Endothelial cell of umbilical vein (primary cell): ENCODE measurements around the gene GGA1. TPM values are rescaled to one million over a fixed set of nuclear protein-coding genes. Genes with fewer than 3 reads are reported as not detected.

ENCODE experiments used
- BruUV-seq: library from RNA; stranded (reverse); fragments of 400-500 nt; replicated peaks from 2 replicates; lab custom pipeline; 2021; lab: Mats Ljungman, UMichigan
- CTCF ChIA-PET: fragments of 300-600, 350-600 bp; sonication (Branson Sonifier 250); formaldehyde crosslinking; loops from one replicate; lab custom pipeline; 2021; ENCODE audit warnings: antibody characterized with exemption, inconsistent platforms; lab: Charles Lee
- POLR2A ChIA-PET: fragments of 300-600, 350-600 bp; sonication (Branson Sonifier 250); formaldehyde crosslinking; loops from one replicate; lab custom pipeline; 2021; ENCODE audit warnings: antibody characterized with exemption, inconsistent platforms; lab: Charles Lee
- DNase-seq: peaks from one replicate; pipeline ENCODE4 v3.0.0-alpha.2; 2011; ENCODE audit warnings: low read depth, low spot score
- FAIRE-seq: peaks from 2 replicates; lab custom pipeline; 2011; peaks lifted over from hg19 to GRCh38; lab: Jason Lieb, UNC
- H2AFZ ChIP-seq: 2 replicates; pipeline ENCODE4 v1.6.0; 2012; ENCODE audit warnings: low read depth, low read length, control low read depth, inconsistent platforms
- H3K27ac ChIP-seq: 2 replicates; pipeline ENCODE4 v1.5.1; 2011; ENCODE audit warnings: low read depth, mild to moderate bottlenecking, control low read depth, low read length, moderate library complexity; ENCODE audit not compliant: insufficient read depth
- H3K27me3 ChIP-seq, 2 experiments: 2 replicates each; pipeline versions ENCODE4 v1.6.0 to v1.6.1; 2011; ENCODE audit warnings: low read length in 2 of 2, mixed read lengths in 1 of 2; ENCODE audit not compliant: control insufficient read depth in 2 of 2, insufficient read depth in 2 of 2
- H3K36me3 ChIP-seq, 2 experiments: 2 replicates in 1 of 2; 3 replicates in 1 of 2; pipeline ENCODE4 v1.5.1; 2011; ENCODE audit warnings: low read length in 2 of 2, mild to moderate bottlenecking in 1 of 2, moderate library complexity in 1 of 2; ENCODE audit not compliant: control insufficient read depth in 2 of 2, insufficient read depth in 2 of 2; ENCODE audit errors: extremely low read depth in 1 of 2
- H3K4me1 ChIP-seq: 3 replicates; pipeline ENCODE4 v1.5.1; 2011; ENCODE audit warnings: mild to moderate bottlenecking, low read length; ENCODE audit not compliant: control insufficient read depth, insufficient read depth; ENCODE audit errors: extremely low read depth
- H3K4me2 ChIP-seq: 2 replicates; pipeline ENCODE4 v1.6.1; 2011; ENCODE audit warnings: low read length, control low read depth, mixed read lengths; ENCODE audit not compliant: insufficient read depth
- H3K4me3 ChIP-seq, 3 experiments: fragments of 200-600 bp in 1 of 3; sonication (generic), shearing (Covaris generic) in 1 of 3; replicated peaks in 1 of 3; 2 replicates each; pipeline ENCODE4 v1.5.1; 2011 to 2016; ENCODE audit warnings: control low read depth in 3 of 3, low read length in 3 of 3, mild to moderate bottlenecking in 2 of 3, inconsistent platforms in 1 of 3, low read depth in 1 of 3, moderate library complexity in 1 of 3; ENCODE audit not compliant: insufficient read depth in 1 of 3
- H3K79me2 ChIP-seq: 2 replicates; pipeline ENCODE4 v1.6.0; 2012; ENCODE audit warnings: low read length, inconsistent platforms; ENCODE audit not compliant: control insufficient read depth, insufficient read depth
- H3K9ac ChIP-seq: replicated peaks from 2 replicates; pipeline ENCODE3; 2011; ENCODE audit warnings: low read length, control low read depth; ENCODE audit not compliant: insufficient read depth; ENCODE audit errors: extremely low read depth
- H3K9me1 ChIP-seq: replicated peaks from 3 replicates; pipeline ENCODE4 v1.6.0; 2011; ENCODE audit warnings: mild to moderate bottlenecking, low read length; ENCODE audit not compliant: control insufficient read depth, insufficient read depth; ENCODE audit errors: extremely low read depth
- H3K9me3 ChIP-seq: replicated peaks from 2 replicates; pipeline ENCODE4 v1.5.1; 2012; ENCODE audit warnings: low read length, inconsistent platforms; ENCODE audit not compliant: control insufficient read depth, insufficient read depth
- H4K20me1 ChIP-seq: replicated peaks from 2 replicates; pipeline ENCODE3; 2011; ENCODE audit warnings: mild to moderate bottlenecking, low read length; ENCODE audit not compliant: control insufficient read depth, insufficient read depth; ENCODE audit errors: extremely low read depth
- EZH2 ChIP-seq: IDR thresholded peaks from 2 replicates; pipeline ENCODE4 v1.6.1; 2012; ENCODE audit warnings: borderline replicate concordance, low read depth, mild to moderate bottlenecking, moderate library complexity, low read length, inconsistent platforms; ENCODE audit not compliant: severe bottlenecking
- FOS ChIP-seq: IDR thresholded peaks from 2 replicates; pipeline ENCODE4 v1.6.1; 2011; ENCODE audit warnings: mild to moderate bottlenecking, low read length, moderate library complexity, borderline replicate concordance; ENCODE audit not compliant: insufficient read depth
- GATA2 ChIP-seq: IDR thresholded peaks from 2 replicates; pipeline ENCODE4 v1.7.0; 2011; ENCODE audit warnings: low read depth, mild to moderate bottlenecking, moderate library complexity, mixed read lengths, low read length; ENCODE audit not compliant: insufficient read length, insufficient read depth
- JUN ChIP-seq: IDR thresholded peaks from 2 replicates; pipeline ENCODE4 v1.6.1; 2011; ENCODE audit warnings: borderline replicate concordance, low read depth; ENCODE audit not compliant: insufficient read length, insufficient read depth
- MYC ChIP-seq: IDR thresholded peaks from one replicate; pipeline ENCODE4 v1.6.1; 2011; ENCODE audit warnings: mild to moderate bottlenecking, low read depth, low read length
- POLR2A ChIP-seq: IDR thresholded peaks from 2 replicates; pipeline ENCODE4 v1.6.1; 2012; ENCODE audit warnings: low read depth, mild to moderate bottlenecking, control low read depth, low read length
- POLR2AphosphoS5 ChIP-seq: IDR thresholded peaks from 2 replicates; pipeline ENCODE4 v1.6.1; 2012; ENCODE audit warnings: low read depth, mild to moderate bottlenecking, control low read depth, low read length, moderate library complexity; ENCODE audit not compliant: insufficient read depth
- dilution Hi-C: fragments of 300-500 bp; cut with MboI; formaldehyde crosslinking; loops from one replicate; pipeline ENCODE4 v1.15.0; 2019; ENCODE audit warnings: low sequenced_read_pairs; ENCODE audit not compliant: extremely low pct_ligation_motif_present
- intact Hi-C: fragments of 100-400 bp; cut with micrococcal nuclease; formaldehyde crosslinking; loops from one replicate; pipeline ENCODE4 v1.10.0; 2022
- polyA plus RNA-seq, 4 experiments: library from polyadenylated mRNA; depleted of rRNA in 3 of 4; stranded (reverse) in 3 of 4; unstranded in 1 of 4; fragments of >200 nt; gene quantifications; 2 replicates each; pipeline versions ENCODE4 v1.2.1 to v1.2.3, GENCODE V29; 2011 to 2012; ENCODE audit warnings: missing spikeins in 1 of 4
- total RNA-seq: library from RNA; stranded (reverse); gene quantifications from 2 replicates; pipeline ENCODE4 v1.2.3, GENCODE V29; 2021
- TF ChIP-seq, protein P1 (sequence below): IDR thresholded peaks from 2 replicates; pipeline ENCODE4 v1.6.1; 2011; ENCODE audit not compliant: insufficient read depth, insufficient read length
- TF ChIP-seq, protein P2 (sequence below), 2 donors: IDR thresholded peaks; 1 replicate in 1 of 2; 2 replicates in 1 of 2; pipeline ENCODE4 v1.5.1; 2011; ENCODE audit warnings: low read length in 2 of 2, mild to moderate bottlenecking in 2 of 2, moderate library complexity in 2 of 2, control low read depth in 1 of 2, inconsistent platforms in 1 of 2, low read depth in 1 of 2; ENCODE audit not compliant: insufficient read depth in 1 of 2; ENCODE audit errors: extremely low read depth in 1 of 2

GGA1 gene
- total and polyA plus RNA-seq, 2 donors (not counting 3 experiments of a cell fraction or from before 2014, with no cell fraction given), result 54.1 to 67.5 TPM

DNA sequence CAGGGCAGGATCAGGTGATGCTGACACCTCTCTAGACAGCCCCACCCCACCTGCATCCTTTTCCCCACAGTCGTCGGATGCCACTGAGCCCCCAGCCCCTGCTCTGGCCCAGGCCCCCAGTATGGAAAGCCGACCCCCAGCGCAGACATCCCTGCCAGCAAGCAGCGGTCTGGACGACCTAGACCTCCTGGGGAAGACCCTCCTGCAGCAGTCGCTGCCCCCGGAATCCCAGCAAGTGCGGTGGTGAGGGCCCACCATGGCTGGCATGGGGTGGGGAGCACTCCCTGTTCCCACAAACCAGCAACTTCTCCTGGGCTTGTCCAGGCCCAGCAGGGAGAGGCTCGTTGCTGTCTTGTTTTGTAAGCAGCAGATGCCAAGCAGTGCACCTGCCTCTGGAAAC, 21.3 kb downstream of the GGA1 start:
- no peaks in the 10 kb centered on the region for H3K27me3 ChIP-seq
- intact Hi-C loops (no loop called here), dilution Hi-C loops (no loop called here)
- H2AFZ ChIP-seq, result no peak overlapping the region
- no peak for FAIRE-seq
- no peak overlapping the region for H3K27ac ChIP-seq
- H3K4me2 ChIP-seq, result no peak overlapping the region
- no peaks in the 10 kb centered on the region for H3K9me3 ChIP-seq
- CTCF ChIA-PET, result interaction anchor here (1.2 to 2.8 kb wide), 2 partner anchors 13 kb away, joined by 5 to 32 read pairs; no protein-coding TSS in a partner anchor
- BruUV-seq, result no TSS peak
- no peak overlapping the region for H3K9ac ChIP-seq
- no peaks in the 10 kb centered on the region for H4K20me1 ChIP-seq
- TF ChIP-seq POLR2A, result no peak
- TF ChIP-seq, protein P1, sequence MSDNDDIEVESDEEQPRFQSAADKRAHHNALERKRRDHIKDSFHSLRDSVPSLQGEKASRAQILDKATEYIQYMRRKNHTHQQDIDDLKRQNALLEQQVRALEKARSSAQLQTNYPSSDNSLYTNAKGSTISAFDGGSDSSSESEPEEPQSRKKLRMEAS, result no peak
- TF ChIP-seq FOS, result no peak
- no peak for TF ChIP-seq GATA2
- TF ChIP-seq EZH2, result no peak
- TF ChIP-seq JUN, result no peak
- no peak for TF ChIP-seq POLR2AphosphoS5
- no peak for TF ChIP-seq MYC
- TF ChIP-seq, protein P2, sequence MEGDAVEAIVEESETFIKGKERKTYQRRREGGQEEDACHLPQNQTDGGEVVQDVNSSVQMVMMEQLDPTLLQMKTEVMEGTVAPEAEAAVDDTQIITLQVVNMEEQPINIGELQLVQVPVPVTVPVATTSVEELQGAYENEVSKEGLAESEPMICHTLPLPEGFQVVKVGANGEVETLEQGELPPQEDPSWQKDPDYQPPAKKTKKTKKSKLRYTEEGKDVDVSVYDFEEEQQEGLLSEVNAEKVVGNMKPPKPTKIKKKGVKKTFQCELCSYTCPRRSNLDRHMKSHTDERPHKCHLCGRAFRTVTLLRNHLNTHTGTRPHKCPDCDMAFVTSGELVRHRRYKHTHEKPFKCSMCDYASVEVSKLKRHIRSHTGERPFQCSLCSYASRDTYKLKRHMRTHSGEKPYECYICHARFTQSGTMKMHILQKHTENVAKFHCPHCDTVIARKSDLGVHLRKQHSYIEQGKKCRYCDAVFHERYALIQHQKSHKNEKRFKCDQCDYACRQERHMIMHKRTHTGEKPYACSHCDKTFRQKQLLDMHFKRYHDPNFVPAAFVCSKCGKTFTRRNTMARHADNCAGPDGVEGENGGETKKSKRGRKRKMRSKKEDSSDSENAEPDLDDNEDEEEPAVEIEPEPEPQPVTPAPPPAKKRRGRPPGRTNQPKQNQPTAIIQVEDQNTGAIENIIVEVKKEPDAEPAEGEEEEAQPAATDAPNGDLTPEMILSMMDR (IDR thresholded peaks at IDR 0.05; ENCODE audit: extremely low read depth in 1 of 2, insufficient read depth in 1 of 2, low read depth in 1 of 2, low read length in 2 of 2), result no peak
- POLR2A ChIA-PET, result no interaction called here
- H3K9me1 ChIP-seq, result no peaks in the 10 kb centered on the region
- no peaks in the 10 kb centered on the region for H3K79me2 ChIP-seq
- peaks cover 25% of the 10 kb centered on the region for H3K4me1 ChIP-seq
- no peak for DNase-seq
- no peak overlapping the region for H3K4me3 ChIP-seq
- H3K36me3 ChIP-seq, result peaks cover 0 to 5% of the 10 kb centered on the region in 2 experiments
